Mucosa of gallbladder (tissue), 1 donor: ENCODE data around the gene SPACA4. TPM values are rescaled to one million over a fixed set of nuclear protein-coding genes. Genes with fewer than 3 reads are reported as not detected.
"Not testable (repeated sequence)": the region's sequence is repeated elsewhere in the genome, so short reads cannot be mapped to it uniquely, and the experiment has no call there.

ENCODE experiments used
- DNase-seq: peaks from one replicate; pipeline ENCODE4 v3.0.0-alpha.2; 2020; ENCODE audit warnings: low spot score
- total RNA-seq: library from RNA; stranded (reverse); gene quantifications from one replicate; pipeline ENCODE4 v1.2.1, GENCODE V29; 2021
- donor health status: DM: no; HTN: no; CAD: no.

The SPACA4 gene
- total RNA-seq, 1 donor from 2014 or later, result not detected

DNA sequence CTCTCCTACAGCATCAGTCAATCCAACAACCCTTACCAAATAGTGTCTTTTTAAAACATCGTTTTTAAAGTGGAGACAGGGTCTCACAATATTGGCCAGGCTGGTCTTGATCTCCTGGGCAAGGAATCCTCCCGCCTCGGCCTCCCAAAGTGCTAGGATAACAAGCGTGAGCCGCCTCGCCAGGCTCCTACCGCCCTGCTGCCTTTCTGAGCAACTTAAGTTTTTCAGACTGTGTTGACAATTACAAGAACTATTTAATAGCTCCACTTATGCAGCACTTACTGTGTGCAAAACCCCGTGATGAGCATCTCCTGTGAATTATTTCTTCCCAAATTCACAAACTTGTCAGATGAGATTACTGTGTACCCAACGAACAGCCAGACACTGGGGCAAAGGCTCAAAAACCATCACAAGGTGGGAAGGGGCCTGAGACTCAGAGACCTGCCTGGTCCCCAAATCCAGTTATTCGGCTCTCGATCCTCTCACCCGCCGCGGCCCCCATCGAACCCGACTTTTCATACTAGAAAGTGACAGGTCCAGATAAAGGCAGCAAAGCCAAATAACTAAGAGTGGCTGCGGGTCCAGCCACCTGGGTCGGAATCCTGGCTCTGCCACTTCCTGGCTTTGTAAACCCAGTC lies 11.9 kb downstream of the SPACA4 start:
- no peak for DNase-seq

DNA sequence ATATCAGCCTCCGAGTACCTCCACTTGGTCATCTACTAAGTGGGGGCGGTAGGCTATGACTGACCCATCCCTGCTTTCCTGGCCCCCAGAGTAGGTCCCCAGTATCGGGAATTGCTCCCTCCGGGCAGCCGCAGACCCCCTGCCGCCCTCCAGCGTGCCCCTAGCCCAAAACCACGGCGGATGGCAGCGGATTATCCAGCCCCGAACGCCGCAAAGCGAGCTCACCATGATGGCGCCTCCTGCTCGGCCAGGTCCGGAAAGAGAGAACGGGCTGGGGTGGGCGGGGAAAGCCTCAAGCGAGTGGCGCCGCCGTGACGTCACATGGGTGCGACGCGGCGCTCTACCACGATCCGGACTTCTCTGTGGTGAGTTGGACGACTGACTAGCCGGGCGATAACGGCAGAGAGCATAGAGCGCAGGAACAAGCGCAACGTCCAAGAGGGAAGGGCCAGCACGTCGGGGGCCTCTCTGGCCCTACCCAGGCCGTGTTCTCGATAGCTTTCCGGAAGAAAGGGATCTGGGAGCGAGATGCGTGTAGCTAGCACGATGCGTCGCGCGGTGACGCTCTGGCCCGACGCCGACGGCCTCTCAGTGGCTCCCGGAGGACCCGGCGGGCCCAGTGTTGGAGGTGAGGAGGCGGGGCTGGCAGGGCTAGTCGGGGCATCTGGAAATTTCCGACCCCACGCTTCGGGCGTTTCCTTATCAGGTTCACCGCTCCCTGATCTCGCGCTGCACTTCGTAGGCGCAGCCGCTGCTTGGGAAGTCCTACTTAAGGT lies 12.6 kb downstream of the SPACA4 start, which contains the start of the genes RPL18 and SPHK2:
RPL18 (minus strand) TSS at position 263 of the 776 bp plus-strand sequence; CDS start at position 228, 35 bp downstream.
SPHK2 (plus strand) TSS at position 591 of the 776 bp plus-strand sequence. CDS start 1,009 bp downstream, outside the sequence.
- DNase-seq, result peak; percentile 99

DNA sequence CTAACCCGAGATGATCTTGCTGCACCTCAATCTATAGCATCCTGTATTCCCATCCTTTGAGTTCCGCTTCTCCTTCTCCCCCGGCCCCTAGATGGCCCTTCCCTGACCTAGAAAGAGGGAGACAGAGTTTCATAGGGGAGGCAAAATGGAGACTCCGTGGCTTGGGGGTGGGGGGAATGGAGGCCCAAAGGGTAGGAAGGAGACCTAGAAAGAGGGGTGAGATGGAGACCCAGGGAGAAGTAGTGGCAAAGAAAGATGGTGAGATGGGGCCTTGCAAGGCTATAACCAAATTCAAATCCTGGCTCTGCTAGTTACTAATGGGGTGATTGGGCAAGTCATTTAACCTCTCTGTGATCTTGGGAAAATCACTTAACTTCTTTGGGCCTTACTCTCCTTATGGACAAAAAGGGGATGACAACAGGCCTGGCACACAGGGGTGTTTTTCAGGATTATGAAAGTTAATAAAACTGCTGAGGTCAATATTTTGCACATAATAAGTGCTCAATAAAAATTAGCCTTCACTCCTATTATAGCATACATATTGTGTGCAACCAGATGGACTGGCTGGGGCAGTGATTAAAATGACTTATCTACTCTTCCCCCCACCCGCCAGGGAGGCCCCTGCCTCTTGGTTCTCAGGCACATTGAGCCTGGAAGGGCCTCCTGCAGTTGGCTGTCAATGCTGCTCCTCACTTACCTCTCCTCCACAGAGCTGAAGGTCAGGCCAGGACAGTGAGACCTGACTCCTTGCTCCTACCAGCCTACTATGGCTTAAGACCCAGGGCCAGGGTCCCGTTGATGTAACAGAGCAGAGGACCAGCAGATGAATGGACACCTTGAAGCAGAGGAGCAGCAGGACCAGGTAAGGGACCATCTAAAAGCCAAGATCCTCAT lies 13.4 kb downstream of the SPACA4 start:
- no peak for DNase-seq

- DNase-seq, result no peak
Measured at GRCh38 chr19:48623556-48624066, 17.1 kb downstream of the SPACA4 start.

DNA sequence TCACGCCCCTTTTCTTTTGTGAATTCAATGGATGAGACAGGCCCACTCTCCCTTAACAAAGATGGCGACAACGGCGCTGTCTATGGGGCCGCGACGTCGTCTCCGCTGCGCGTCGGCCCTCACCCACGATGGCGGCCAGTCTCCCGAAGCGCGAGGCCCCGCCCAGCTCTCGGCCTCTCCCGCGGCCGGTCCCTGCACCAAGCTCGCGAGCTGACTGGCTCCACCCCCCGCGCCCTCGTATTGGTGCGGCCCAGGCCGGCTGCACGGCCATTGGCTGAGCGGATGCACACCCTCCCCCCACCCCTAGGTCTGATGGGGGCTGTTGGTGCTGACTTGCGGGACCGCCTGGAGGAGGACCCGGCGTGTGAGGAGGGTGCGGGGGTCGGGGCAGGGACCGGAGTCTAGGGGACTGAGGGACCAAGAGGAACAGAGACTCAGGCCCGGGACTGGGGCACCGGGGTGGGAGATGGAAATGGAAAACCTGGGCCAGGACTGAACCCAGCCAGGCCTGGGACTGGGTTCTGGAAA lies 17.6 kb downstream of the SPACA4 start:
- peak; percentile 97 for DNase-seq

DNA sequence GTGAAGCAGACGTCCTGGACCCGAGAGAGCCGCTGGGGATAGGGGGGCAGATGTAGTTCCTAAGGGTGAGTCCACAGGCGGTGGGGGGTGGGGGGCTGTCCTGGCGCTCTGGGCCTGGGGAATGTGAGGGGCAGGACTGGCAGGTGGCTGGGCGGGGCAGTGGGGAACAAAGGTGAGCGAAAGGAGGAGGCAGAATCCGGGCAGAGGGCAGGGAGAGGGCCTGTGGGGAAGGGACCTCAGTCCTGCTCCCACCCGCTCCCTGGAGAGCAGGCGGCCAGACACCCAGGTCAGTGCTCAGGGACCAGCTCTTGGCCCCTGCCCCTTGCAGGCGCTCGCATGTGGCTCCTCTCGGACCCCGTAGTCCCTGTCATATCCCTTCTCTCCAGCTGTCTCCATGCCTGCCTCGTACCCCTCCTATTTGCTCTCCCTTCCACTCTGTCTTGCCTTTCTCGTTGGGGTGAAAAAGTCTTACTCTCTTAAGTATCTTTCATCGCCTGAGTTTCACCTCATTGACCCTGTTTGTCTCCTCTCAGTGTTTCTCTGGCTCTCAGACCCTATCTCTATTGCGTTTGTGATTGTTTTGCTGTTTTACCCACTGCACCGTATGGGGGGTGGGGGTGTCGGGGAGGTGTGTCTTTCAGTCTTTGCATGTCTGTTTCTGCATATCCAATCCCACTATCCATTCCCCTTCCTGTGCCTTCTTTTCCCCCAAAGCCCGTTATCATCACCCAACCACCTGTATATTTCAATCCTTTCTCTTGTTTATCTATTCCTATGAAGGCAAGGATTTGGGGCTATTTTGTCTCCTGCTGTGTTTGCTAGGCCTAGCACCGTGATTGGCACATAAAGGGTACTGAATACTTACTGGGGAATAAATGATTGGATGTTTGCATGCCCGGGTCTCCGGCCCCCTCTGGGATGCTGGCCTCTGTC lies 18.5 kb downstream of the SPACA4 start:
- DNase-seq, result no peak

- no peak for DNase-seq
Measured at GRCh38 chr19:48625891-48626327, 19.4 kb downstream of the SPACA4 start.

- DNase-seq, result no peak
Measured at GRCh38 chr19:48627201-48627864, 20.8 kb downstream of the SPACA4 start.

DNA sequence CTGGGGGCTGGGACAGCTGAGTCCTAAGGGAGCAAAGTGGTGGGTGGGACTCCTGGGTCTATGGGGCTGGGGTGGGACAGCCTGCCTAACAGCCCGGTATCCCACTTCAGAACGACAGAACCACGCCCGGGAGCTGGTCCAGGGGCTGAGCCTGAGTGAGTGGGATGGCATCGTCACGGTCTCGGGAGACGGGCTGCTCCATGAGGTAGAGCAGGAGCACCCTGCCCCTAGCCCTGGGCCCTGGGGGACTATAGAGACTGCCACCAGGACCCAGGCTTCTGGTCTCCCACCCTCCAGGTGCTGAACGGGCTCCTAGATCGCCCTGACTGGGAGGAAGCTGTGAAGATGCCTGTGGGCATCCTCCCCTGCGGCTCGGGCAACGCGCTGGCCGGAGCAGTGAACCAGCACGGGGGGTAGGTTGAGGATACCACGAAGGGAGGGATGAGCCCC lies 21.3 kb downstream of the SPACA4 start:
- DNase-seq, result no peak

DNA sequence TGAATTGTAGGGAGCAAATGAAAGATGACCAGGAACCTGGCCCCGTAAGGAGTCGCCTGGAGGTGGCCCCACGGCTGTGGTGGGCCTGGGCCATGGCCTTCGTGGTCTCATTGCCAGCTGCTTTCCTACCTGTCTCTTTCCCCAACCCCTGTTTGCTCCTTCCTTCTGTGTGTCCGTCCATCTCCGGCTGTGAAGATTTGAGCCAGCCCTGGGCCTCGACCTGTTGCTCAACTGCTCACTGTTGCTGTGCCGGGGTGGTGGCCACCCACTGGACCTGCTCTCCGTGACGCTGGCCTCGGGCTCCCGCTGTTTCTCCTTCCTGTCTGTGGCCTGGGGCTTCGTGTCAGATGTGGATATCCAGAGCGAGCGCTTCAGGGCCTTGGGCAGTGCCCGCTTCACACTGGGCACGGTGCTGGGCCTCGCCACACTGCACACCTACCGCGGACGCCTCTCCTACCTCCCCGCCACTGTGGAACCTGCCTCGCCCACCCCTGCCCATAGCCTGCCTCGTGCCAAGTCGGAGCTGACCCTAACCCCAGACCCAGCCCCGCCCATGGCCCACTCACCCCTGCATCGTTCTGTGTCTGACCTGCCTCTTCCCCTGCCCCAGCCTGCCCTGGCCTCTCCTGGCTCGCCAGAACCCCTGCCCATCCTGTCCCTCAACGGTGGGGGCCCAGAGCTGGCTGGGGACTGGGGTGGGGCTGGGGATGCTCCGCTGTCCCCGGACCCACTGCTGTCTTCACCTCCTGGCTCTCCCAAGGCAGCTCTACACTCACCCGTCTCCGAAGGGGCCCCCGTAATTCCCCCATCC lies 22.1 kb downstream of the SPACA4 start:
- no peak for DNase-seq

DNA sequence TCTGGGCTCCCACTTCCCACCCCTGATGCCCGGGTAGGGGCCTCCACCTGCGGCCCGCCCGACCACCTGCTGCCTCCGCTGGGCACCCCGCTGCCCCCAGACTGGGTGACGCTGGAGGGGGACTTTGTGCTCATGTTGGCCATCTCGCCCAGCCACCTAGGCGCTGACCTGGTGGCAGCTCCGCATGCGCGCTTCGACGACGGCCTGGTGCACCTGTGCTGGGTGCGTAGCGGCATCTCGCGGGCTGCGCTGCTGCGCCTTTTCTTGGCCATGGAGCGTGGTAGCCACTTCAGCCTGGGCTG lies 22.7 kb downstream of the SPACA4 start:
- no peak for DNase-seq

DNA sequence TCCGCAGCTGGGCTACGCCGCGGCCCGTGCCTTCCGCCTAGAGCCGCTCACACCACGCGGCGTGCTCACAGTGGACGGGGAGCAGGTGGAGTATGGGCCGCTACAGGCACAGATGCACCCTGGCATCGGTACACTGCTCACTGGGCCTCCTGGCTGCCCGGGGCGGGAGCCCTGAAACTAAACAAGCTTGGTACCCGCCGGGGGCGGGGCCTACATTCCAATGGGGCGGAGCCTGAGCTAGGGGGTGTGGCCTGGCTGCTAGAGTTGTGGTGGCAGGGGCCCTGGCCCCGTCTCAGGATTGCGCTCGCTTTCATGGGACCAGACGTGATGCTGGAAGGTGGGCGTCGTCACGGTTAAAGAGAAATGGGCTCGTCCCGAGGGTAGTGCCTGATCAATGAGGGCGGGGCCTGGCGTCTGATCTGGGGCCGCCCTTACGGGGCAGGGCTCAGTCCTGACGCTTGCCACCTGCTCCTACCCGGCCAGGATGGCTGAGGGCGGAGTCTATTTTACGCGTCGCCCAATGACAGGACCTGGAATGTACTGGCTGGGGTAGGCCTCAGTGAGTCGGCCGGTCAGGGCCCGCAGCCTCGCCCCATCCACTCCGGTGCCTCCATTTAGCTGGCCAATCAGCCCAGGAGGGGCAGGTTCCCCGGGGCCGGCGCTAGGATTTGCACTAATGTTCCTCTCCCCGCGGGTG lies 23.2 kb downstream of the SPACA4 start:
- DNase-seq, result peak; percentile 85

DNA sequence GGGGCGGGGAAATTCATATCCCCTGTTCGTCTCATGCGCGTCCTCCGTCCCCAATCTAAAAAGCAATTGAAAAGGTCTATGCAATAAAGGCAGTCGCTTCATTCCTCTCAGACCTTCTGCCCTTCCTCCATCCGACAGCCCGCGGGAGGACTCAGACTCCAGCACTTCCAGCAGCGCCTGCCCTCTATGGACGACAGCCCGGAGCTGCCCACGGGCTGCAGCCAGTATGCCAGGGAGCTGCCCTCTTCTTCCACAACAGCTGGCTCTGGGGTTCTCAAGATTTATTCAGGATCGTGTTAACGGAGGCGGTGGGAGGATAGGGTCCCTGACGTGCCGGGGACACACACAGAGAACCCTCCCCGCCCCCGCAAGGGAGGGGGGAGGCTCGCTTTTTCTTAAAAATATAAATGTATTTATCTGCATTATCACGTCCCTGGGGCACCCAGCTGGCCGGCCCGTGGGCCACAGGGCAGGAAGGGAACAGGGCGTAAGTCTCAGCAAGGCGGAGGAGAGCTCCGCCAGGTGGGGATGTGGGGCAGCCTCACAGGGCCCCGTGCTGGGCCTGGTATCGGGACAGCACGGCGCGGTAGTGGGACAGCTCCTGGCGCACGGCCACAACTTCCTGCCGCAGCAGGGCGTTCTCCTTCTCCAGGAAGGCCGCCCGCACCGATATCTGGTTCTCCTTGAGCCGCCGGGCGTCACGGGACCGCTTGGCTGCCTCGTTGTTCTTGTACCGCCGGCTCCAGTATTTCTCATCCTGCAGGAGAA lies 23.9 kb downstream of the SPACA4 start:
- DNase-seq, result peak; percentile 81

GRCh38 chr19:48631225-48631624 lies 24.7 kb downstream of the SPACA4 start:
- DNase-seq, result no peak

DNA sequence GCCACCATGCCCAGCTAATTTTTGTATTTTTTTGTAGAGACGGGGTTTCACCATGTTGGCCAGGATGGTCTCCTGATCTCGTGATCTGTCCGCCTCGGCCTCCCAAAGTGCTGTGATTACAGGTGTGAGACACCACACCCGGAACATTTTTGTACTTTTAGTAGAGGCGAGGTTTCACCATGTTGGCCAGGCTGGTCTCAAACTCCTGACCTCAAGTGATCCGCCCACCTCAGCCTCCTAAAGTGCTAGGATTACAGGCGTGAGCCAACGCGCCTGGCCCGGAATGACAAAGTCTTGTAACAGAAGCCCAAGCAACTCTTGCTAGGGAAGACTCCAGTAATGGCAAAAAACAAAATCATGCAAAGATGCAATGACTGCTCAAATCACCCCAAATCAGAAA lies 25.7 kb downstream of the SPACA4 start:
- not testable (repeated sequence) for DNase-seq

DNA sequence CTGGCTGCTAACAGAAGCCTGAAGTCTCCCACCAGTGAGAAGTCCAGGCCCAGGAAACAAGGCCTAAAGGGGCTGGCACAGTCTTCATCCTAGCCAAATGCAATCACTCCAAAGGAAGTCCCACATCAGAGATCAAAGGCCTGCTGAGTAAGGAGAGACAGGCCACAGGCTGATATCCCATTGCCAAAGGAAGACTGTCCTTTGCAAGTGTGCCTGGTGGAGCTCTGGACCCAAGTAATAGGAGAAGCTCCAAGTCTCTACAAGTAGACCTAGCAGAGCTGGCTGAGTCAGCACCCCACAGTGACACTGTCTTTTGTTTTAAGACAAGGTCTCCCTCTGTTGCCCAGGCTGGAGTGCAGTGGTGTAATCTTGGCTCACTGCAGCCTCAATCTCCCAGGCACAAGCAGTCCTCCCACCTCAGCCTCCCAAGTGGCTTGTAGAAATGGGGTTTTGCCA lies 26.2 kb downstream of the SPACA4 start:
- DNase-seq, result no peak
